ENCODE data around the gene RGS3.

Gene RGS3

GRCh38 chr9:113573046-113573958 is 109.8 kb downstream of the RGS3 start:
- H3K27me3 ChIP-seq (ENCODE audit: control insufficient read depth in 1 of 2, insufficient read depth in 1 of 2, low read length in 2 of 2): peaks cover 0 to 10% of the 10 kb centered on the region in 2 experiments
- peak overlapping the region; percentile 1 for H2AK5ac ChIP-seq (ENCODE audit: low read length, severe bottlenecking)
- no peak overlapping the region for H3K14ac ChIP-seq (ENCODE audit: low read length in 2 of 2)
- H2BK12ac ChIP-seq (ENCODE audit: low read length in 2 of 2): peak overlapping the region in 1 of 2 experiments; percentile 23
- no peak overlapping the region for H2AFZ ChIP-seq (ENCODE audit: low read depth, low read length)
- H3K4ac ChIP-seq (ENCODE audit: low read depth in 1 of 2, low read length in 2 of 2): no peak overlapping the region
- H2BK15ac ChIP-seq (ENCODE audit: low read depth, poor library complexity, severe bottlenecking): no peak overlapping the region
- H3K79me1 ChIP-seq (replicated peaks; ENCODE audit: low read length, poor library complexity, severe bottlenecking): peaks cover 41% of the 10 kb centered on the region
- no peak overlapping the region for H3K4me2 ChIP-seq (ENCODE audit: low read length, poor library complexity, severe bottlenecking)
- H3K23ac ChIP-seq (ENCODE audit: low read length in 2 of 2): no peak overlapping the region
- no peaks in the 10 kb centered on the region for H3K9me3 ChIP-seq (ENCODE audit: control insufficient read depth, low read length)
- peaks cover 49% of the 10 kb centered on the region for H3K4me1 ChIP-seq (ENCODE audit: control insufficient read depth, insufficient read depth, low read depth, low read length)
- no peak overlapping the region for H3K9ac ChIP-seq (ENCODE audit: low read length)
- no peak overlapping the region for H3K27ac ChIP-seq (ENCODE audit: low read length, poor library complexity, severe bottlenecking)
- H3K36me3 ChIP-seq (ENCODE audit: control insufficient read depth in 1 of 2, insufficient read depth in 2 of 2, low read depth in 1 of 2, low read length in 2 of 2): peaks cover 0 to 14% of the 10 kb centered on the region in 2 experiments
- WGBS: 95% methylated on average over 10 of the region's 11 CpGs
- H2BK120ac ChIP-seq (ENCODE audit: low read depth, low read length): no peak overlapping the region
- no peak overlapping the region for H3K4me3 ChIP-seq (ENCODE audit: insufficient read depth in 1 of 2, low read depth in 1 of 2, low read length in 2 of 2)
- H3K18ac ChIP-seq (ENCODE audit: low read depth in 1 of 2, low read length in 2 of 2): no peak overlapping the region
- no peak overlapping the region for H4K91ac ChIP-seq (ENCODE audit: low read length)
- no peak for DNase-seq
- no peak overlapping the region for H4K8ac ChIP-seq (ENCODE audit: low read length)
- no peak overlapping the region for H2BK5ac ChIP-seq (ENCODE audit: low read depth, low read length, poor library complexity, severe bottlenecking)

GRCh38 chr9:113573959-113574352 is 110.4 kb downstream of the RGS3 start:
- peak overlapping the region; percentile 71 for H2AK5ac ChIP-seq (ENCODE audit: low read length, severe bottlenecking)
- WGBS: 56% methylated on average over 2 of the region's 2 CpGs
- H3K23ac ChIP-seq (ENCODE audit: low read length in 2 of 2): no peak overlapping the region

GRCh38 chr9:113574441-113575262 is 111.1 kb downstream of the RGS3 start:
- H2BK5ac ChIP-seq (ENCODE audit: low read depth, low read length, poor library complexity, severe bottlenecking): no peak overlapping the region
- H2AFZ ChIP-seq (ENCODE audit: low read depth, low read length): no peak overlapping the region
- H2BK12ac ChIP-seq (ENCODE audit: low read length in 2 of 2): peak overlapping the region; percentile 4 to 75
- no peak overlapping the region for H2BK120ac ChIP-seq (ENCODE audit: low read depth, low read length)
- H3K27ac ChIP-seq (ENCODE audit: low read length, poor library complexity, severe bottlenecking): peak overlapping the region; percentile 24
- H3K36me3 ChIP-seq (ENCODE audit: control insufficient read depth in 1 of 2, insufficient read depth in 2 of 2, low read depth in 1 of 2, low read length in 2 of 2): peaks cover 0 to 6% of the 10 kb centered on the region in 2 experiments
- peak overlapping the region; percentile 76 for H4K91ac ChIP-seq (ENCODE audit: low read length)
- H2AK5ac ChIP-seq (ENCODE audit: low read length, severe bottlenecking): peak overlapping the region; percentile 71
- peak overlapping the region in 1 of 2 experiments; percentile 57 for H3K14ac ChIP-seq (ENCODE audit: low read length in 2 of 2)
- H2BK15ac ChIP-seq (ENCODE audit: low read depth, poor library complexity, severe bottlenecking): peak overlapping the region; percentile 60
- 91% methylated on average over 13 of the region's 14 CpGs for whole genome bisulfite sequencing
- H3K9me3 ChIP-seq (ENCODE audit: control insufficient read depth, low read length): no peaks in the 10 kb centered on the region
- peaks cover 52% of the 10 kb centered on the region for H3K4me1 ChIP-seq (ENCODE audit: control insufficient read depth, insufficient read depth, low read depth, low read length)
- peaks cover 32% of the 10 kb centered on the region for H3K79me1 ChIP-seq (replicated peaks; ENCODE audit: low read length, poor library complexity, severe bottlenecking)
- H3K23ac ChIP-seq (ENCODE audit: low read length in 2 of 2): no peak overlapping the region
- no peak for DNase-seq
- peak overlapping the region in 1 of 2 experiments; percentile 39 for H3K18ac ChIP-seq (ENCODE audit: low read depth in 1 of 2, low read length in 2 of 2)
- peak overlapping the region; percentile 10 for H3K9ac ChIP-seq (ENCODE audit: low read length)
- no peak overlapping the region for H3K4ac ChIP-seq (ENCODE audit: low read depth in 1 of 2, low read length in 2 of 2)
- H3K27me3 ChIP-seq (ENCODE audit: control insufficient read depth in 1 of 2, insufficient read depth in 1 of 2, low read length in 2 of 2): peaks cover 0 to 3% of the 10 kb centered on the region in 2 experiments
- no peak overlapping the region for H3K4me3 ChIP-seq (ENCODE audit: insufficient read depth in 1 of 2, low read depth in 1 of 2, low read length in 2 of 2)
- H3K4me2 ChIP-seq (ENCODE audit: low read length, poor library complexity, severe bottlenecking): no peak overlapping the region
- no peak overlapping the region for H4K8ac ChIP-seq (ENCODE audit: low read length)

More at GRCh38 chr9:113573959-113574352, 110.4 kb downstream of the RGS3 start:
- H3K4ac ChIP-seq (ENCODE audit: low read depth in 1 of 2, low read length in 2 of 2): no peak overlapping the region
- H2AFZ ChIP-seq (ENCODE audit: low read depth, low read length): no peak overlapping the region
- no peak overlapping the region for H4K8ac ChIP-seq (ENCODE audit: low read length)
- H3K9ac ChIP-seq (ENCODE audit: low read length): no peak overlapping the region
- no peak overlapping the region for H3K4me3 ChIP-seq (ENCODE audit: insufficient read depth in 1 of 2, low read depth in 1 of 2, low read length in 2 of 2)
- no peak overlapping the region for H3K4me2 ChIP-seq (ENCODE audit: low read length, poor library complexity, severe bottlenecking)
- H3K18ac ChIP-seq (ENCODE audit: low read depth in 1 of 2, low read length in 2 of 2): no peak overlapping the region
- no peaks in the 10 kb centered on the region for H3K9me3 ChIP-seq (ENCODE audit: control insufficient read depth, low read length)
- no peak for DNase-seq
- peak overlapping the region; percentile 4 to 75 for H2BK12ac ChIP-seq (ENCODE audit: low read length in 2 of 2)
- H3K14ac ChIP-seq (ENCODE audit: low read length in 2 of 2): peak overlapping the region in 1 of 2 experiments; percentile 57
- H3K27ac ChIP-seq (ENCODE audit: low read length, poor library complexity, severe bottlenecking): peak overlapping the region; percentile 24
- H2BK5ac ChIP-seq (ENCODE audit: low read depth, low read length, poor library complexity, severe bottlenecking): no peak overlapping the region
- peaks cover 0 to 9% of the 10 kb centered on the region in 2 experiments for H3K36me3 ChIP-seq (ENCODE audit: control insufficient read depth in 1 of 2, insufficient read depth in 2 of 2, low read depth in 1 of 2, low read length in 2 of 2)
- H3K27me3 ChIP-seq (ENCODE audit: control insufficient read depth in 1 of 2, insufficient read depth in 1 of 2, low read length in 2 of 2): peaks cover 0 to 8% of the 10 kb centered on the region in 2 experiments
- H3K4me1 ChIP-seq (ENCODE audit: control insufficient read depth, insufficient read depth, low read depth, low read length): peaks cover 48% of the 10 kb centered on the region
- H3K79me1 ChIP-seq (replicated peaks; ENCODE audit: low read length, poor library complexity, severe bottlenecking): peaks cover 36% of the 10 kb centered on the region
- no peak overlapping the region for H2BK120ac ChIP-seq (ENCODE audit: low read depth, low read length)
- no peak overlapping the region for H2BK15ac ChIP-seq (ENCODE audit: low read depth, poor library complexity, severe bottlenecking)
- peak overlapping the region; percentile 76 for H4K91ac ChIP-seq (ENCODE audit: low read length)

Data from mesenchymal stem cell (in vitro differentiated cells and primary cell).